Spleen (tissue), 7 donors: Measurements from ENCODE around the gene MPST.

ENCODE experiments used
- POLR2A ChIP-seq, 3 donors: fragments of 450-650 bp; IDR thresholded peaks; one replicate each; pipeline ENCODE4 v1.5.1; 2017; ENCODE audit warnings: antibody characterized with exemption in 3 of 3, mild to moderate bottlenecking in 1 of 3
- POLR2AphosphoS5 ChIP-seq, 3 donors: sonication (generic); formaldehyde crosslinking; IDR thresholded peaks; one replicate each; pipeline ENCODE4 v1.5.1; 2017; ENCODE audit warnings: antibody characterized with exemption in 3 of 3
- TF ChIP-seq, protein P1 (sequence below), 11 experiments: fragments of 200-600 bp in 7 of 11; fragments of 450-650 bp in 4 of 11; sonication (generic) in 4 of 11; IDR thresholded peaks in 8 of 11; conservative IDR thresholded peaks in 3 of 11; 1 replicate in 7 of 11; 2 replicates in 4 of 11; pipeline versions ENCODE4 v1.4.0 to v1.8.0; 2016 to 2021; ENCODE audit warnings: antibody characterized with exemption in 11 of 11, inconsistent platforms in 4 of 11, mild to moderate bottlenecking in 1 of 11
- donor health status: DM: no; HTN: no; CAD: no; lungs with moderate emphysema.
- donor health status: DM: no; HTN: no; CAD: no.
- donor health status: DM: no; HTN: no; CAD: no.

DNA sequence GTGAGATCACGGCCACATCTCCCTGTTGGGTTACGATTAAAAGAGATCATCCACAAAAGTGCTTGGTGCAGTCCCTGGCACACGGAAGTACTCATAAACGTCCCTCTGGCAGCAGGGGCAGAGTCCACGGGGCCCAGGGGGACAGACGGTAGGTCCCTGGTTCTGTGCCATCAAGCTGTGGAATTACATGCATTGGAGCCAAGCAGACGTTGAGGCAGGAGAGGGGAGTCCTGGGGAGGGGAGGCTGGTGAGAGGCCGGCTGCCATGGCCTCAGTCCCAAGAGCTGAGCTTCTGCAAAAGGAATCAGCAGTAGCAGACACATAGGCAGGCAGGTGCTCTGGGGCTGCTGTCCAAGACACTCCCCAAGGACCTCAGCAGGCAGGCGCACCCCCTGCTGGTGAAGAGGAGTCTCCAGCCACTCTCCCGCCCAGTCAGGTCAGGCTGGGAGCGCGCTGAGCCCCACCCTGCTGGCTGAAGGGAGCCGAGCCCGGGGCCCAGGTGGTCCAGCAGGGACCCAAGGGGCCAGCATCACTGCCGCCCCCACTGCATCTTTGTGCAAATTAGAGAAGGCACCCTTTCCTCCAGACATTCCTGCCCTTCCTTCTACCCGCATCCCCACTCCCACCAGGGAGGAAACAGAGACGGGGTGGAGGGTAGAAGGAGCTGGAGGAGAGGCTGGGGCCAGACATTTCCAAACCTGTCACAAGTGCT, 24.4 kb downstream of the MPST start:
- TF ChIP-seq POLR2A (IDR thresholded peaks at IDR 0.05) = no peak
- TF ChIP-seq, protein P1, sequence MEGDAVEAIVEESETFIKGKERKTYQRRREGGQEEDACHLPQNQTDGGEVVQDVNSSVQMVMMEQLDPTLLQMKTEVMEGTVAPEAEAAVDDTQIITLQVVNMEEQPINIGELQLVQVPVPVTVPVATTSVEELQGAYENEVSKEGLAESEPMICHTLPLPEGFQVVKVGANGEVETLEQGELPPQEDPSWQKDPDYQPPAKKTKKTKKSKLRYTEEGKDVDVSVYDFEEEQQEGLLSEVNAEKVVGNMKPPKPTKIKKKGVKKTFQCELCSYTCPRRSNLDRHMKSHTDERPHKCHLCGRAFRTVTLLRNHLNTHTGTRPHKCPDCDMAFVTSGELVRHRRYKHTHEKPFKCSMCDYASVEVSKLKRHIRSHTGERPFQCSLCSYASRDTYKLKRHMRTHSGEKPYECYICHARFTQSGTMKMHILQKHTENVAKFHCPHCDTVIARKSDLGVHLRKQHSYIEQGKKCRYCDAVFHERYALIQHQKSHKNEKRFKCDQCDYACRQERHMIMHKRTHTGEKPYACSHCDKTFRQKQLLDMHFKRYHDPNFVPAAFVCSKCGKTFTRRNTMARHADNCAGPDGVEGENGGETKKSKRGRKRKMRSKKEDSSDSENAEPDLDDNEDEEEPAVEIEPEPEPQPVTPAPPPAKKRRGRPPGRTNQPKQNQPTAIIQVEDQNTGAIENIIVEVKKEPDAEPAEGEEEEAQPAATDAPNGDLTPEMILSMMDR (IDR thresholded peaks at IDR 0.05 in 8 of 11, conservative IDR thresholded peaks at IDR 0.05 in 3 of 11) = peak in 10 of 11 experiments; percentile 29 to 76 (median 58)
- TF ChIP-seq POLR2AphosphoS5 (IDR thresholded peaks at IDR 0.05) = no peak
